Measurements from ENCODE around the gene HDAC3.
A peak's percentile ranks its signal among the peaks of the same experiment; 100 is the strongest.

HDAC3 gene

GRCh38 chr5:141641634-141642267, 5.1 kb upstream of the HDAC3 start:
- no peak overlapping the region for H3K4me3 ChIP-seq (ENCODE audit: control insufficient read depth, low read depth, low read length)
- DNase-seq (ENCODE audit: low read depth) = no peak
- TF ChIP-seq, protein P1, sequence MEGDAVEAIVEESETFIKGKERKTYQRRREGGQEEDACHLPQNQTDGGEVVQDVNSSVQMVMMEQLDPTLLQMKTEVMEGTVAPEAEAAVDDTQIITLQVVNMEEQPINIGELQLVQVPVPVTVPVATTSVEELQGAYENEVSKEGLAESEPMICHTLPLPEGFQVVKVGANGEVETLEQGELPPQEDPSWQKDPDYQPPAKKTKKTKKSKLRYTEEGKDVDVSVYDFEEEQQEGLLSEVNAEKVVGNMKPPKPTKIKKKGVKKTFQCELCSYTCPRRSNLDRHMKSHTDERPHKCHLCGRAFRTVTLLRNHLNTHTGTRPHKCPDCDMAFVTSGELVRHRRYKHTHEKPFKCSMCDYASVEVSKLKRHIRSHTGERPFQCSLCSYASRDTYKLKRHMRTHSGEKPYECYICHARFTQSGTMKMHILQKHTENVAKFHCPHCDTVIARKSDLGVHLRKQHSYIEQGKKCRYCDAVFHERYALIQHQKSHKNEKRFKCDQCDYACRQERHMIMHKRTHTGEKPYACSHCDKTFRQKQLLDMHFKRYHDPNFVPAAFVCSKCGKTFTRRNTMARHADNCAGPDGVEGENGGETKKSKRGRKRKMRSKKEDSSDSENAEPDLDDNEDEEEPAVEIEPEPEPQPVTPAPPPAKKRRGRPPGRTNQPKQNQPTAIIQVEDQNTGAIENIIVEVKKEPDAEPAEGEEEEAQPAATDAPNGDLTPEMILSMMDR (IDR thresholded peaks at IDR 0.05; ENCODE audit: control insufficient read depth, insufficient read depth, low read depth, low read length, missing control alignments) = peak; percentile 48

DNA sequence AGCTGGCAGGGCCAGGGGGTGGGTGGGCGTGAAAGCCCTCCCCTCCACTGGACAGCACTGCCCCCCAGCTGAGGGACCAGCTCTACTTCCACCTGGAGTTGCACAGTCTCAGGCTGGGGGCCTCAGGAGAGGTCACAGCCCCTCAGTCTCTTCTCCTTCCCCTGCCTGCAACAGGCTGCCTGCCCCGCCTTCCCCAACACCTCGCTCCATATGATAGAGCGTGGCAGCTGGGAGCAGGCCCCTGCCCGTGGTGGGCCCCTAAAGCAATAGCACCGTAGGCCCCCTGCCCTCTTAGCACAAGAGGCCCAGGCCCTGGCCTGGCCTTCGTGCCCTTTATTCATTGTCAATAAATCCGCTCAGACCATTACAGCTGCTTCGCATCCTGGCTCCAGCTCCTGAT, 4.0 kb upstream of the HDAC3 start:
- no peak overlapping the region for H3K4me3 ChIP-seq (ENCODE audit: control insufficient read depth, low read depth, low read length)
- DNase-seq (ENCODE audit: low read depth) = no peak
- TF ChIP-seq, protein P1 (IDR thresholded peaks at IDR 0.05; ENCODE audit: control insufficient read depth, insufficient read depth, low read depth, low read length, missing control alignments) = no peak

DNA sequence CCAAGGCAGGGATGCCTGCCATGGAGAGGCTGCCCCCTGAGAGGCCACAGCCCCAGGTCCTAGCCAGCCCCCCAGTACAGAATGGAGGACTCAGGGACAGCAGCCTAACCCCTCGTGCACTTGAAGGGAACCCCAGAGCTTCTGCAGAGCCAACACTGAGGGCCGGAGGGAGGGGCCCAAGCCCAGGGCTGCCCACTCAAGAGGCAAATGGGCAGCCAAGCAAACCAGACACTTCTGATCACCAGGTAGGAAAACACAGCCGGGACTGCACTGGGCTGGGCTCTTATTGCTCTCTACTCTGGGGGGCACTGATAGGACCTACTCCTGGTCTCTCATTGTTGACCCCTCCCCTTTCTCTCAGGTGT, 3.4 kb upstream of the HDAC3 start:
- TF ChIP-seq, protein P1 (IDR thresholded peaks at IDR 0.05; ENCODE audit: control insufficient read depth, insufficient read depth, low read depth, low read length, missing control alignments) = no peak
- DNase-seq (ENCODE audit: low read depth) = no peak
- no peak overlapping the region for H3K4me3 ChIP-seq (ENCODE audit: control insufficient read depth, low read depth, low read length)

DNA sequence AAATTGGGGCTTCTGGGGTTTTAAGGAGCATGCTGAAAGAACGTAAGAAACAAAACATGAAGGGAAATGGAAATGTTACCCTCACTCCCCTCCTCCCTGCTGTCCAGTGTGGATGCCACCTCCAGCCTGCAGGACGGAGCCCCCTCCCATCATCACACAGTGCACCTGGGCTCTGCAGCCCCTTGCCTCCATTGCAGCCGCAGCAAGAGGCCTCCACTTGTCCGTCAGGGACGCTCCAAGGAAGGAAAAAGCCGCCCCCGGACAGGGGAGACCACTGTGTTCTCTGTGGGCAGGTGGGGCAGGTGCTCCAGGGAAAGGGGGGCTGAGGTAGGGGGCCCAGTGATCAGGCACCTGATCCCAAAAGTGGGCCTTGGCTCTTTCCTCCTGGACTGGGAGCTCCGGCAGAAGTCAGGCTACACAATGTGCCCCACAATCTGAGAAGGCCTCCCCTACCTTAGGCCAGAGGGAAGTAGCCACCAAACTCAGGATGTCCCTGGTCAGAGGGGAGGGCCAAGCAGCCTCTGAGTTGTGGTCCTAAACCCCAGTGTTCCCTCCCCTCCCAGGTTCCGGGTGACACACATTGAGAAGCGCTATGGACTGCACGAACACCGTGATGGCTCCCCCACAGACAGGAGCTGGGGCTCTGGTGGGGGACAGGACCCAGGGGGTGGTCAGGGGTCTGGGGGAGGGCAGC, 2.9 kb upstream of the HDAC3 start:
- H3K4me3 ChIP-seq (ENCODE audit: control insufficient read depth, low read depth, low read length) = no peak overlapping the region
- TF ChIP-seq, protein P1 (IDR thresholded peaks at IDR 0.05; ENCODE audit: control insufficient read depth, insufficient read depth, low read depth, low read length, missing control alignments) = no peak

GRCh38 chr5:141638771-141639170, 2.1 kb upstream of the HDAC3 start:
- TF ChIP-seq, protein P1 (IDR thresholded peaks at IDR 0.05; ENCODE audit: control insufficient read depth, insufficient read depth, low read depth, low read length, missing control alignments) = no peak
- no peak overlapping the region for H3K4me3 ChIP-seq (ENCODE audit: control insufficient read depth, low read depth, low read length)
- no peak for DNase-seq (ENCODE audit: low read depth)

More for the DNA sequence above, 2.9 kb upstream of the HDAC3 start:
- no peak for DNase-seq (ENCODE audit: low read depth)

DNA sequence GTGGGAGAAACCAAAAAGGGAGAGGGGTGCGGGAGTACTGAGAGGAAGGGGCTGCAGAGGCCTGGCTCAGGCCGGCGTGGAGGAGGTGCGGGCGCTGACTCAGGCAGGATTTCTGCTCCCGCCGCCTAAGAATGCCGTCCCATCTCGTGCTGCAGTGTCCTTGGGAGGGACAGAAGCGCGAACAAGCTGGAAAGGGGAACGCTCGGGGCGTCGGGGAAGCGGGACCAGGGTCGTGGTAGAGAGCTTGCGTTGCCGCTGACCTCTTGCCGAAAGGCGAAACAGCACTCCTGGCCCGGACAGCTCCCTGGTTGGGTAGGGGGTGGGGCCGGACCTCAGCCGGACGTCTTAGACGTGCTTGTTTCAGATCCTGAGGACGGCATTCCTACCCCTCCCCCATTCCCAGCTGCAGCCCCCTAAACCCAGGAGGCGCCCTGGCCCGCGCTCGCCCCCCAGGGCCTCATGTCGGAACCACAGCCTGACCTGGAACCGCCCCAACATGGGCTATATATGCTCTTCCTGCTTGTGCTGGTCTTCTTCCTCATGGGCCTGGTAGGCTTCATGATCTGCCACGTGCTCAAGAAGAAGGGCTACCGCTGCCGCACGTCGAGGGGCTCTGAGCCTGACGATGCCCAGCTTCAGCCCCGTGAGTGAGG, 1.2 kb upstream of the HDAC3 start:
- peak overlapping the region; percentile 92 for H3K4me3 ChIP-seq (ENCODE audit: control insufficient read depth, low read depth, low read length)
- no peak for DNase-seq (ENCODE audit: low read depth)
- TF ChIP-seq, protein P1 (IDR thresholded peaks at IDR 0.05; ENCODE audit: control insufficient read depth, insufficient read depth, low read depth, low read length, missing control alignments) = peak; percentile 41

Measured in AG09309 (cell line).